HPDE6-E6E7 (cell line): ENCODE results near the gene PPFIA4.

Experiments
- DNase-seq: peaks from one replicate; pipeline ENCODE4 v3.0.0; 2011; ENCODE audit warnings: missing footprints; ENCODE audit errors: extremely low spot score

Gene PPFIA4

DNA sequence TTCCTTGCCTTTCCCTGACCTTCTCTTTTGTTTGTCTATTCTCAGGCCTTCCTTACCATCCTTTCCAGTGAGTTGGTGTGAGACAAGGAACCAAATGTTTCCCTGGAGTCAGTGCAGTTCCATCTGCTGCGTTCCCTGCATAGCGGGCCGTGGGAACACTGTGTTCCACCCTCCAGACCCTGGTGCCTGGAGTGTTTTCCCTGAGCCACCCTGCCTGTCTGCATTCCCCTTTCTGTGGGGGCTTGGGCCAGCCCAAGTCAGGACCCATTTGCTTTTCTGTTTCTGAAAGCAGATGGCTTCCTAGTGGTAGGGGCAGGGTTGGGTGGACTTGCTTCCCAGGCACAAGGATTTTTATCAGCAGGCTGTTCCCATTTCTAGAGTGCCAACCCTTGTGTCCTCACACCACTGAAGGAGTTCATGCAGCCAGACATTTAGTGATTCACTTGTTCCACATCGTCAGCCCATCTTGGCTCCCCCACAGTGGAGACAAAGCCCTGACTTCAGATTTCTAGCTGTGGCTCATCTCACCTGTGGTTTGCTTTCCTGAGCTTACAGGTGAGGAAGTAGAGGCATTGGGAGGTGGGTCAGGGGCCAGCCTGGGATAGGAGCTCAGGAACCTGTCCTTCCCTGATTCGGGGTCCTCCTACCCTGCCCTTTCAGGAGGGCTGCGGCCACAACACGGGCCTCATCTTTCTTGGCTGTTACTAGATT lies 73.7 kb downstream of the PPFIA4 start:
- DNase-seq = no peak

DNA sequence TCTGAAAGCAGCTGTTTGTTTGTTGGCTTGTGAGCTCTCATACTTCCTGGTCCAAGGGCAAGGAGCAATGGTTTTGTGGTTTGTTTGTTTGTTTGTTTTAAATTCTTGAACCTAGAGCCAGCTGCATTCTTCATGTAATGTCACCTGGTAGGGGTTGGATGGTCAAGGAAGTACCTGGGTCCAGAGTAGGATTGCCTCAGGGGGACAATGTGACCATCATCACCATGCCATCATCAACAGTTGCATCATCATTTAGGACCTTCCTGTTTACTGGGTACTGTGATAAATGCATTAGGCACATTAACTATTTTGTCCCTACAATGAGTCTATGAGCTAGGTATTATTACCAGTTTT lies 74.2 kb downstream of the PPFIA4 start:
- DNase-seq = no peak

DNA sequence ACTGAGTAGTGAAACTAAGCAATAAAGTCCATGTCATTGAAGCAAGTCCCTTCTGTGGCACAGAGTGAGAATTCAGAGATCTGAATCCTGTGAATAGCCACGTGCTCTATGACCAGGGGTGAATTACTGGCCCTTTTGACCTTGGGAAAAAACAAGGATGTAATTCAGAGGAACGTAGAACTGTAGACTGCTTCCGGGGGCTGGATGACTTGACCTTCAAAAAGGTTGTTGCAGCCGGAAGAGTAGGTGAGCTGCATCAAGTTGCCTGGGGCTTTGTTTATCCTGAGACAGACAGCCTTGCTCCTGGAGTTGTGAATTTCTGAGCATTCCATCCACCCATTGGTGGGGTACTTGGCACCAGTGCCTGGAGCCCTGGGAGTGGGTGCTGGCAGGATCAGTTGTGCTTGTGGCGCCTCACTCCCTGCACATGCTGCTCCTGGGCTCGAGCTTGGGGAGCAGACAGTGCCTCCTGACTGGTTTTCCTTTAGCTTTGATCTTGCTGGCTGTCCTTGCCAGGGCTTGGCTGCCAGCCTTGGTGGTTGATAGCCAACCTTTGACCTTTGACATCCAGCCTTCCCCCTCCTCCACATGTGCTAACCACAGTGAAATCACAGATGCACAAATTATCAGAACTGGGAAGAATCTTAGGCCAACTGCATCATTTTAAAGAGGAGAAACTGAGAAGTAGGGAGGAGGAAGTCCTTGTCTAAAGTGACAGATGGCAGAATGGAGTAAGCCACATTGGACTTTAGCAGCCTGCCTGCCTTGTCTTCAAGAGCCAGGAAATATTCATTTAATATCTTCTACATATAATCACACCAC lies 75.7 kb downstream of the PPFIA4 start:
- DNase-seq = no peak

DNA sequence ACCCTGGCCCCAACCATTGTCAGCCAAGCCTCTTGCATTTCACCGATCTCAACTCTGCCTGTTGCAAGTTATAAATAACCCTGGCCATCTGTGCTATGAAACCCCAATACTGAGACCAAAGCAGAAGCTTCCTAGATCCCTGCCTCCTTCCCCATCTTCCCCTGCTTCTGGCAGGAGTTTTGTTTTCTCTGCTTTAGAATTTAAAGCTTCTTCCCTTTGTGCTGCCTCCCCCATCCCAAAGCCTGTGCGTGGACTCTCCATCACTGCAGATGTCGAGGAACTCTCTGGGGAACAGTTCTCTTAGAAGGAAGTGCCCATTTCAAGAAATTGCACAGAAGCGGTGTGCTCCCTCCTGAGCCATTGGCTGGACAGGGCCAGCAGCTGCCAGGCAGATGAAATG lies 76.9 kb downstream of the PPFIA4 start:
- no peak for DNase-seq

DNA sequence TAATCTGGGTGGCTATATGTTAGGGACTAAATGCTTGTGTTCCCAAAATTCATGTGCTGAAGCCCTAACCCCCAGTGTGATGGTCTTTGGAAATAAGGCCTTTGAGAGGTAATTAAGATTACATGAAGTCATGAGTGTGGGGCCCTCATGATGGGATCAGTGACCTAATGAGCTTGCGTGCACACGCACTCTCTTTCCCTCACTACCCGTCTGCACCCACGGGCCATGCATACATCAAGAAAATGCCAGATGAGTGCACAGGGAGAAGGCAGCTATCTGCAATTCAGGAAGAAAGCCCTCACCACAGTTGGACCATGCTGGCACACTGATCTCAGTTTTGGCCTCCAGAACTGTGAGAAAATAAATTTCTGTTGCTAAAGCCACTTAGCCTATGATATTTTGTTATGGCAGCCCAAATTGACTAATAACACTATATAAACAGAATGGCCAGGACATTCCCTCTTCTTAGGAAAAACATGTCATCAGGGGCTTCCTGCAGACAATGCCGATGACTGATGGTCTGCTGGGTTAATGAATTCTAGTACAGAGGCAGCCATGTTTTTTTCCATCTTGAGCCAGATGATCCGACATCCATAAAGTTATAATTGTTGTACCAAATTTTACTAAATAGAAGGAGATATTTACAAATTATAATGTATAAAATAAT lies 77.7 kb downstream of the PPFIA4 start:
- DNase-seq = no peak

DNA sequence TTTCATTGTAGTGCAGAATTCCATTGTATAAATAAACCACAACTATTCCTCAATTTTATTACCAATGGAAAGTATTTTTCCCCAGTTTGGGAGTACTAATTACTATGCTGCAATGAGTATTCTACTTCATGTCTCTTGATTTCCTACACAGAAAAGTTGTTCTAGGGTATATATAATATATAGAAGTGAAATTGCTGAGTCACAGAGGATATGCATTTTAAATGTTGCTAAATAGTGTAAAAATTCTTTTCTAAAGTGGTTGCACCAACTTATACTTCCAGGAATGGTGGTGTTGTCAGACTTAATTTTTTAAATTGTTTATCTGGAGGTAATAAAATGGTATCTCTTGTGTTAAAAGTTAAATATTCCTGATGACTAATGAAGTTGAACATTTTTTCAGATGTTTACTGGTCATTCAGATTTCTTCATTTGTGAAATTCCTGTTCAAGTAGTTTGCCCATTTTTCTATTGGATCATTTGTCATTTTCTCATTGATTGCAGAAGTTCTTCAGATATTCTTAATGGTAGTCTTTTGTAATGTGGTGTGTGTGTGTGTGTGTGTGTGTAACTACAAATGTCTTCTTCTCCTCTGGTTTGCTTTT lies 78.6 kb downstream of the PPFIA4 start:
- no peak for DNase-seq

DNA sequence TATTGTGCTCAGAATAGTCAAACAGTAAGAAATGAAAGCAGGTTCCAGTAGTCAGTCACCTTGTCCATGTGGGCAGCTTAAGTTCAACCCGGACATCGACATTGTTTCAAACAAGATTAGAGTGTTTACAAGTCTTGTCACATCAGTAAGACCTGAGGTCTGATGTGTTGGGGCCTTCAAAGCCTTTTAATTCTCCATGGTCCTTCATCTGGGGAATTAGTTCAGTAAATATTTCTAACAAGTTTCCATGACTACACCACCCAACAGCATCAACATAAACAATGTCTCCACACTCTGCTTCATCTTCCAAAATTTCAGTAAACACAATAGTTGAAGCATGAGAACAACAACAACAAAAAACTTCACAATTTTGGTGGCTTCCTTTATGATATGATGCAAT lies 86.2 kb downstream of the PPFIA4 start:
- no peak for DNase-seq

DNA sequence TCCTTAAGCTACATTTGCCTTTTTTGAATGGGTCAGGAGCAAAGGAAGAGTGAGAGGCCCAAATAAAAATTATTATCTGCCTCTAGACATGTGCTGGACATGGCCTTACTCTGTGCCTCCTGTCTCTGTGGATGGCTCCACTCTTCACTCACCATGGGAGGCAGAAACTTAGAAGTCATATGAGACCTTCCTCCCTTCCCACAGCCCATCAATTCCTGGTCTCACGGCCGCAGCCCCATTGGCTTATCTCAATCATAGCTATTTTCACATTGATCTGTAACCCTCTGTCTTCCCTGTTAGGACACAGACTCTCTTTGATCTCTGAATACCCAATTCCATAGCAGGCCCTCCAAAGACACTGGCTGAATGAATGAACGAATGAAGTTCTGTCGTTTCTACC lies 87.0 kb downstream of the PPFIA4 start:
- DNase-seq = no peak

DNA sequence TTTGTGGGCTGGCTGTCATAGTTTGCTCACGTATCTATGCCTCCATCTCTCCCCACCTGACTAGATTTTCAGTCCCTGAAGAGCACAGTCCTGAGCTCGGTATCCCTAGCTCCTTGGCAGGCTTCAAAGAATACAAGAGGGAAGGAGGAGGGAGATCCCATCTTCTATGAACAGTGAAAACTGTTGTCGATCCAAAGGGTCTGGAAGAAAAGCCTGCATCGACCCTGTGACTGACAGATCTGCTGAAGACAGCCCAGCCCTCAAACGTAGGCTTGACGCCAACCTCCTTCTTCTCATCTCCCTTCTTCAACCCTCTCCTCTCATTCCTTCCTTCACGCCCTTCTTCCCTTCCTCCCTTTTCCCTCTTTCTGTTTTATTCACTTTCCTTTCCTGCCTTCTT lies 87.9 kb downstream of the PPFIA4 start:
- DNase-seq = no peak

DNA sequence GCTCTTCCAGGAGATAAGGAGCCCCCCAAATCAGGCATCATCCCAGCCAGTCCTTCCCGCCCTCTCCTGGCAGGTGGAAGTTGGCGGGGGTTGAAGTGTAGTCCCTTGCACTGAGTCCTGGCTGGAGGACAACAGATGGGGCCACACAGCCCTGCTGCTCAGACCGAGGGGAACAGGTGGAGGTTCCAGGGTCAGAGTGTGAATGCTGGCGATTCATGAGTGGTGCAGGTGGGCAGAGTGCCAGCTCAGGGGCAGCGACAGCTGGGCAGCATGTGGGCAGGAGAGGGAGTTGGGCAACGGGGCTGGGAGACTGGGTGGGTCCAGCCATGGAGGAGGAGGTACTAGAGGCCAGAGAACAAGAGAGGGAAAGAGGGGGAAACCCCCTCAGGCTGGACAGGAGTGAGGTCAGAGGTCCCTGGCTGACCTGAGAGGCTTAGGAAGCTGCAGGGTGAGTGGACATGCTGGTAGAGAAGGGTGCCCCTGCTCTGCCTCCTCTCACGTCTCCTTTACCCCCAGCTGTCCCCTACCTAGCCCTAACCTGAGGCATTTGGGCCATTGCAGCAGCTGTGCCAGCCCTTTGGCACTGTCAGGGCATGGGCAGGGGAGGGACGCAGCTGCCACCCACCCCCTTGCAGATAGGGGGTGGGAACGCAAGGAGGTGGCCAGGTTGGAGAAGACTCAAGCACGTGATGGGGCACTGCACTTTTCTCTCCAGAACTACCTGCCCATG lies 90.0 kb downstream of the PPFIA4 start:
- no peak for DNase-seq

DNA sequence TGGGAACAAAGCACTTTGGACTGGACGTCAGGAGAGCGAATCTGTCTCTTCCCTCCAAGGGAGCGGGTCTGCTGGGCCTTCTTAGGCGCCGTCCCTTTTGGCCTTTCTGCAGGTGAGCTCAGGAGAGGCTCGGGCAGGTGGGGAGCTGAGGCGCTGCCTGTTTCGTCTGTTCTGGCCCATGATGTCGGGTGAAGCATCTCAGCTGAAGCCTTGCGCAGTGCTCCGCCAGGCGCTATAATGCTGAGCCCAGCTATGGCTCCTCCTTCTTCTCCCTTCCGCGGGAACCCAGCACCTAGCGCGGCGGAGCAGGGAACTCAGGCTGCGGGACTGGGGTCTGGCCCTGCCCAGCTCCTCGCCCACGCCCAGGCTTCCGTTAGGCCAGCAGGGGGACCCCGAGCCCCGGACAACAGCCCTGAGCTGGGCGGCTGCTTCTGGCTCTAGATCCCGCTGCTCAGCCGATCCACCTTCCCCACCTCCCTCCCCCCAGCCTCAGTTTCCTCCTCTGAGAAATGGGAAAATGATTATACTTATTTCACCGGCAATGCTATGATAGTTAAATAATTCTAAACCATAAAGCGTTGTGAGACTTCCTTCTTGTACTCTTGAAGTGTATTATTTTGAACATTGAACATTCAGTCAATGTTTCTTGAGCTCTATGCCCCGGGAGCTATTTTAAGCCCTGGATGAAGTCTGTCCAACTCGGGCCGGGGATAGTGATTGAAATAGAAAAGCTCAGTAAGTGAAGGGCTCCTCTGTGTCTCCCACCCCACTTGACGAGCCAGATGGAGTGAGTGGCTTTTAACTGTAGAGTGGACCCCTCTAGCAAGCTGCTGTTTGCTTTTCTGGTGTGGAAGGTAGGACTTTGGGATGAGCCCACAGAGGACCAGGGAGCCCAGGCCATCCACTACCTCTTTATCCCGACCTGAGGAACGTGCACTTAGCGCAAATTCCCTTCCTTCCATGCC lies 91.6 kb downstream of the PPFIA4 start:
- DNase-seq = peak; percentile 77

DNA sequence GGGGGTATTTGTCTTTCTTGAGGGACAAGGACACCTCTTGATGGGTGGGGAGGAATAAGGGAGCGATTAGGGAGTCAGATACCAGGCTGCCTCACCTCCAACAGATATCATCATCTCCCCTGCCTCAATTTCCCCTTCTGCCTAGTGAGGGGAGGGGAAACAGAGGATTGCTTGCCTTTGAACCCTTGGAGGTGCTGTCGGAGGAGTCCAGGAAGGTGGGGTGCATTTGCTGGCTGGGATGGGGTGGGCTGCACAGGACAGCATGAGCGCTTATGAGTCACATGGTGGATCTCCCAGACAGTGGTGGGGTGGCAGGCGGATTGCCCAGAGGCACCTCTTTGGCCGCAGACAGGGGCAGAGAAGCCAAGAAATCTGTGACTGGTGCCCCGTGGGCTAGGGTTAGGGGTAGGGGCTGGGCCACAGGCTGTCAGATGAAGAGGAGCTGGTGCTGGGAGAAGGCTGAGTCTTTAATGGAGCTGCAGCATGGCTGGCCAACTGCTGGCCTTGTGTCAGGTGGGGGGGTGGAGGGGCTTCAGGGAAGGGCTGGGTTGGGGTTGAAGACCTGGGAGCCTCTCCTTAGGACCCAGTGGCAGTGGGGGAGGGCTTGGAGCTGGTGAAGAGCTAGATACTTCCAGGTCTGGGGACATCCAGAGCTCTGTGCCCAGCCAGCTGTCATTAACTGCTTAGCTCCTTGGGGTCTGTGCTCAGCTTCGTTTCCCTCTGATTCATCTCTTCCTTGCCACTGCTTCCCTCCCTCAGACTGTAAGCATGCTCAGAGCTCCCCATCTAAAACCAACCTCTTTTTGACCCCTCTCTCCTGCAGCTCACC lies 94.2 kb downstream of the PPFIA4 start:
- no peak for DNase-seq

DNA sequence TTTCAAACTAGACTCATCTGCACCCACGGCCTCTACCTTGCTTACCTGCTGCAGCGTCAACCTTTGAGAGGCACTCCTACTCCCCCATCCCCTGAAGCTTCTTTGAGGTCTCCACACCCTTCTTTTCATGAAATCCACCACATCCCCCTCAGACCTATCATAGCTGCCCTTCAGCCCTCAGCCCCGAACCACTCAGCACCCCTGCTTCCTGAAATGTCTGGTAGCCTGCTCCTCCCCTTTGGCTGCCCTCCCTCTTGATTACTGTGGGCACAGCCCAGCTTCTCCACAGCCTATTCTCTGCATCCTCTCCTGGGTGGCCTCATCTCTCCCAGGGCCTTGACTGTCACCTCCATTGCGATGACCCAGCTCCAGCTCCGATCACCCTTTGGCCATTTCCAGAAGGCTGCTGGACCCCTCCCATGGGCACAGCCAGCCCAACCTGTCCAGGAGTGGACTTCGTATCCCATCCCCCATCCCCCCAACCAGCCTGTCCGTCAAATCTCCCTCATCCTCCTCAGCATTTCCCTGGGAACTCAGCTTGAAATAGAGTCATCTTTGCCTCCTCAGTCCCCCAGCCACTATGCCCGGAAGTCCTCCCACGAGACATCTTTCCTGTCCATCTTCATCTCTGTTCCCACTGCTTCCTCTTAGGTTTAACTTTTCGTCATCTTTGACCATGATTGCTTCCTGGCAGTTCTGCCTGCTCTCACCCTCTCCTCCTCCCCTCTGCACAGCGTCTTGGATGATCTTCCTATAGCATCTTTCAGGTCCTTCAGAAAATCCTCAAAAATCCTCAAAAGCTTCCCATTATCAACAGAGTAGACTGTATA lies 95.1 kb downstream of the PPFIA4 start:
- no peak for DNase-seq

DNA sequence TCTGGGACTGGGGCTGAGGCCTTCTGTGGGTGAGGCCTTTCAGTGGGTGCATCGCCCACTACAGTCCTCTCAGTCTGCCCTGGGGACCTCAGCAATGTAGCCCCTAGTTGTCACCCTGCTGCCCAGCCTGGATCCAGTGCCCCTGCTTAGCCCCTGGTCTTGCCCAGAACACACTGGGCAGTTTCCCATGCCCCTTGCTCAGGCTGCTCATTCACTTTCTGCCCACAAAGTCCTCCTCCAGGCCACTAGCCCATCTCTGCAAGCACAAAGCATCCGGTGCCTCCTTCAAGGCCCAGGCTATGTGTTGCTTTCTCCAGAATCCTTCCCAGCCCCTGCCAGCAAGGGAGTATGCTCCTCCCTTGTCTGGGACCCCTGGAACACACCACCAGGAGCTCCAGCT lies 95.9 kb downstream of the PPFIA4 start:
- DNase-seq = no peak

DNA sequence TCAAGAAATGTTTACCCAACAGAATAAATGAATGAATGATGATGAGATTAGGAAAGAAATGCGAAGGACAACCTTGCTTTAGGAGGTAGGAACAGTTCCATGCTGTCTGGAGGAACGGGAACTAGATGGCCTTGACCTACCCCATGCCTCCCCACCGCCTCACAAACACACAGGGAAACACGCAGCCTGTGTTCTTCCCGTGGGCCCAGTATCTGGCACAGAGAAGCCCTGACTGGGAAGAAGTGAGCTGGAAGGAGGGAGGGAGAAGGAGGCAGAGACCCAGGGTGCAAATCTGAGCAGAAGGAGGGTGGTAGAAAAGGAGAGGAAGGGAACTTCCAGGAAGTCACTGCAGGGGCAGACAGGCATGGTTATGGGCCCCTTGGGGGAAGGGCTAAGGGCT lies 97.7 kb downstream of the PPFIA4 start:
- no peak for DNase-seq

DNA sequence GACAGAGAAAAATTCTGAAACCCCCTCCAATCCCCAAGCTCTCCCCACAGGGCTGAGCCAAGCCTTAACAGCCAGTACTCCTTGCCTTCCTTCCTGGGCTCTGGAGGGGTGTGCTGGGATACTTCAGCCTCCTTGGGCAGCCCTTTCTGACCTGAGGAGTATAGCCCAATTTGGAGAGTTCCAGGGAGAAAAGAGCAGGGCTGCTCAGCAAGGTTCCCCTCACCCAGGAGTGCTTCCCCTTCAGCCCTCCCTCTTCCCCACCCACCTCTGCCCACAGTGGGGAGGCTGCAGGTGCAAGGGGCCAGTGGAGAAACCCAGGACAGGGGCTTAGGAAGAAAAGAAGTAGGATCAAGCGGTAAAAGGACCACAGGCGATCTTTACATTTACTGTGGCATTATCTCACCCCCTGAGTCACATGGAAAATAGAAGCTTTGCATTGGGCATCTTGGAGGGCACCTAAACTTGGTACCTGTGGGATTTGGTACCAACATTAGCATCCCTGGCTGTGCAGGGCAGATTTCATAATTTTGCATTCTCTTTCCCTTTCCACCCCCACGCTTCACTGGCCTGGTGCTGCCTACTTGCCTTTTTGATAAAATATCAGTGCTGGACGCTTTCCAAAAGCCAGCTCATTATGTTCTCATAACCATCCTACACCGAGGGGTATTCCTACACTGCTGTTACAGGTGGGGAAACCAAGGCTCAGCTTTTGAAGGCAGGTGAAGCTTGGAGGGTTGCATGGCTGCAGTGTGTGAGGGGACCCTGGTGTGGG lies 98.4 kb downstream of the PPFIA4 start:
- no peak for DNase-seq

DNA sequence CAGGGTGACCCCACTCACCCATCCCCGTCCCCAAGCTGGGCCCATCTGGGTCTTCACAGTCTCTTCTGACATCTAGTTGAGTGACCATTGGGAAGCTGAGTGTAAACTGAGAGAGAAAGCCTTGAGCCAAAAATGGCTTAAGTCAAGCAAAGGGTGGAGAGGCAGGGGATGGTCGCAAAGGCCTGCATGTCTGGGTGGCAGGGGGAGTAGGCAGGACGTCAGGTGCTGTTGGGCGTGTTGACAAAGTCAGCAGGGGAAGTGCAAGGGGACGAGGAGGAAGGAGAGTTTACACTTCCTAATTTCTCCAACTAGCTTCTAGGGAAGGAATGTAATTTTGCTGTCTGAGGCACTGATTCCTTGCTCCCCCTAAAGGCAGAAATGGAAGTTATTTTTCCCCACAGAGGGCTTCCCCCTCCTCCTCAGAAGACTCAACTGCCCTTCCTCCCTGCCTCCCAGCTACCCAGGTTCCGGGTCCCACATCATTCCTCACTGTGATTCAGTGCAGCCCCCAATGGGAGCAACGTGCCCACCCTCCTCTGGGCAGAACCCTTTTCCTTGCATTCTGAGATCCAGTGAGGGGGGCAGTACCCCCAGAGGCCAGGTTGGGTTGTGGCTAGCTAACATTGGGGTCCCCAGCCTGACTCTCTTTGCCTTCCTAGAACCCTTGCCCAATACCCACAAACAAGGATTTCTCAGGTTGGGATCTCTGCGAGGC lies 100.0 kb downstream of the PPFIA4 start:
- DNase-seq = no peak
